ENCODE data around the gene DNASE1L1.

DNA sequence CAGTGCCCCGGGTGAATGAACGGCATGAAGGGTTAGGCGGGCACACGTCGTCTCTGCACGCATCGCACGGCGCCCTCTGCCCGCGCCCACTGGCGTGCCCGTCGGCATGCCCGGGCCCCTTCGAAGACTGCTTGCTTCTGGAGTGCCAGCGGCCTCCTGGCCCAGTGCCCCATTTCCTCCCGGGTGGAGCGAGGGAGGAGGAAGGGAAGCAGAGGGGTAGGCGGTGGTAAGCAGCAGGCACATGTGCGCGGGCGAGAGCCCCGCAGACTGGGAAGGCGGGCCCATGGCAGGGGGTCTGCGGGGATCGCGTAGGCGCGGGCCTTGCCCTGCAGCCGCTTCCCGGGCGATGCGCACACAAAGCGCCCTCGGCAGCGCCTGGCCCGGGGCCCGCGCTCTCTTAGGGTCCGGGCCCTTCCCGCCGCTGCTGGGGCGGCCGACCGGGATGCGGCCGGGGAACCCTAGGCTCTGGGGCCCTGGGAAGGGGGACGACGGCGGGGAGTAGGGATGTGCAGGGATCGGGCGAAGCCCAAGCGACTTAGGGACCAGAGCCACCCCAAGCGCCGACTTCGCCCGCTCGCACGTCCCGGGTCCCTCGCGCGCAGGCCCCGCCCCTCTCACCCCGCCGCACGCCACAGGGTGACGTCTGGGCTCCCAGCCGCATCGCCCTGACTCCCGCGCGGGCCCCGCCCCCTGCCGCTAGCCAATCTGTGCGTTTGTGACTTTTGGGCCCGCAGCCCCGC lies 30.8 kb downstream of the DNASE1L1 start:
- TF ChIP-seq, protein P1, sequence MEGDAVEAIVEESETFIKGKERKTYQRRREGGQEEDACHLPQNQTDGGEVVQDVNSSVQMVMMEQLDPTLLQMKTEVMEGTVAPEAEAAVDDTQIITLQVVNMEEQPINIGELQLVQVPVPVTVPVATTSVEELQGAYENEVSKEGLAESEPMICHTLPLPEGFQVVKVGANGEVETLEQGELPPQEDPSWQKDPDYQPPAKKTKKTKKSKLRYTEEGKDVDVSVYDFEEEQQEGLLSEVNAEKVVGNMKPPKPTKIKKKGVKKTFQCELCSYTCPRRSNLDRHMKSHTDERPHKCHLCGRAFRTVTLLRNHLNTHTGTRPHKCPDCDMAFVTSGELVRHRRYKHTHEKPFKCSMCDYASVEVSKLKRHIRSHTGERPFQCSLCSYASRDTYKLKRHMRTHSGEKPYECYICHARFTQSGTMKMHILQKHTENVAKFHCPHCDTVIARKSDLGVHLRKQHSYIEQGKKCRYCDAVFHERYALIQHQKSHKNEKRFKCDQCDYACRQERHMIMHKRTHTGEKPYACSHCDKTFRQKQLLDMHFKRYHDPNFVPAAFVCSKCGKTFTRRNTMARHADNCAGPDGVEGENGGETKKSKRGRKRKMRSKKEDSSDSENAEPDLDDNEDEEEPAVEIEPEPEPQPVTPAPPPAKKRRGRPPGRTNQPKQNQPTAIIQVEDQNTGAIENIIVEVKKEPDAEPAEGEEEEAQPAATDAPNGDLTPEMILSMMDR (IDR thresholded peaks at IDR 0.05) = no peak
- no peak for TF ChIP-seq EZH2 (IDR thresholded peaks at IDR 0.05; ENCODE audit: borderline replicate concordance, insufficient read depth, low read depth, low read length, poor library complexity, severe bottlenecking)

Measured in B cell (primary cell).